IPS-18c (cell line): ENCODE measurements around the gene PATE4.
"Not testable (repeated sequence)": the region's sequence is repeated elsewhere in the genome, so short reads cannot be mapped to it uniquely, and the experiment has no call there.

Source experiments
- H3K4me3 ChIP-seq: 2 replicates; pipeline ENCODE4 v1.7.0; 2013; ENCODE audit warnings: low read depth, mild to moderate bottlenecking, low read length, moderate library complexity; ENCODE audit not compliant: insufficient read depth
- H3K9me3 ChIP-seq: one replicate; pipeline ENCODE4 v1.6.1; 2013; ENCODE audit warnings: mild to moderate bottlenecking, low read length, moderate library complexity; ENCODE audit not compliant: control insufficient read depth, insufficient read depth

PATE4 gene

GRCh38 chr11:125833016-125833415 lies at the start of gene PATE4:
Gene PATE4 (plus strand): TSS chr11:125833316. CDS start chr11:125833360, 44 bp downstream.
- peaks cover 2% of the 10 kb centered on the region for H3K9me3 ChIP-seq
- no peak within 1 kb of the TSS for H3K4me3 ChIP-seq

- H3K9me3 ChIP-seq: no peaks in the 10 kb centered on the region
- H3K4me3 ChIP-seq: no peak overlapping the region
Measured at GRCh38 chr11:125784678-125785077, 48.4 kb upstream of the PATE4 start.

- H3K4me3 ChIP-seq: no peak within 1 kb of the TSS
- no peaks in the 10 kb centered on the region for H3K9me3 ChIP-seq
Measured at GRCh38 chr11:125787827-125788226, 45.3 kb upstream of the PATE4 start, which contains the start of gene PATE3. Gene PATE3 (plus strand): TSS chr11:125788127. CDS start chr11:125788152, 25 bp downstream.

- Histone ChIP-seq H3K9me3 (no peaks in the 10 kb centered on the region), H3K4me3 (no peak overlapping the region)
Measured at GRCh38 chr11:125790825-125791224, 42.3 kb upstream of the PATE4 start.

- Histone ChIP-seq H3K4me3 (no peak overlapping the region), H3K9me3 (no peaks in the 10 kb centered on the region)
Measured at GRCh38 chr11:125797641-125798040, 35.5 kb upstream of the PATE4 start.

- no peaks in the 10 kb centered on the region for H3K9me3 ChIP-seq
Measured at GRCh38 chr11:125799808-125800207, 33.3 kb upstream of the PATE4 start.

GRCh38 chr11:125802387-125802786 lies 30.7 kb upstream of the PATE4 start:
- Histone ChIP-seq H3K4me3 (no peak overlapping the region), H3K9me3 (no peaks in the 10 kb centered on the region)

More at GRCh38 chr11:125799808-125800207, 33.3 kb upstream of the PATE4 start:
- H3K4me3 ChIP-seq: no peak overlapping the region

- Histone ChIP-seq H3K4me3 (no peak overlapping the region), H3K9me3 (no peaks in the 10 kb centered on the region)
Measured at GRCh38 chr11:125807909-125808308, 25.2 kb upstream of the PATE4 start.

- no peak overlapping the region for H3K4me3 ChIP-seq
- H3K9me3 ChIP-seq: peaks cover 2% of the 10 kb centered on the region
Measured at GRCh38 chr11:125835748-125836147, 2.6 kb downstream of the PATE4 start.

GRCh38 chr11:125842321-125842948 lies 9.3 kb downstream of the PATE4 start:
- Histone ChIP-seq H3K9me3 (no peaks in the 10 kb centered on the region), H3K4me3 (no peak overlapping the region)

GRCh38 chr11:125846188-125846587 lies 13.1 kb downstream of the PATE4 start:
- Histone ChIP-seq H3K9me3 (no peaks in the 10 kb centered on the region), H3K4me3 (no peak overlapping the region)

GRCh38 chr11:125857670-125858069 lies 24.6 kb downstream of the PATE4 start:
- H3K4me3 ChIP-seq, H3K9me3 ChIP-seq: not testable (repeated sequence)

GRCh38 chr11:125862786-125863185 lies 29.7 kb downstream of the PATE4 start:
- not testable (repeated sequence) for H3K4me3 ChIP-seq, H3K9me3 ChIP-seq

- H3K9me3 ChIP-seq, H3K4me3 ChIP-seq: not testable (repeated sequence)
Measured at GRCh38 chr11:125865354-125865753, 32.2 kb downstream of the PATE4 start.

GRCh38 chr11:125869521-125869920 lies 36.4 kb downstream of the PATE4 start:
- Histone ChIP-seq H3K9me3 (no peaks in the 10 kb centered on the region), H3K4me3 (no peak overlapping the region)

- no peaks in the 10 kb centered on the region for H3K9me3 ChIP-seq
- H3K4me3 ChIP-seq: no peak overlapping the region
Measured at GRCh38 chr11:125871391-125872137, 38.4 kb downstream of the PATE4 start.

GRCh38 chr11:125872138-125872491 lies 39.0 kb downstream of the PATE4 start:
- H3K4me3 ChIP-seq: no peak overlapping the region
- H3K9me3 ChIP-seq: no peaks in the 10 kb centered on the region

GRCh38 chr11:125873881-125874555 lies 40.9 kb downstream of the PATE4 start:
- Histone ChIP-seq H3K4me3 (no peak overlapping the region; the same call in 1 of the 2 replicates), H3K9me3 (no peaks in the 10 kb centered on the region)
